IMR-90 (cell line): ENCODE data around the gene MARK2. TPM values are rescaled to one million over a fixed set of nuclear protein-coding genes. Genes with fewer than 3 reads are reported as not detected.

Experiments
- ATAC-seq: fragments of 200-7000 bp; cut with Tn5 transposase; 2 replicates; pipeline ENCODE4 v1.9.1; 2020; ENCODE audit warnings: low read depth, mild to moderate bottlenecking, moderate library complexity
- BruUV-seq: library from RNA; stranded (reverse); fragments of 400-500 nt; replicated peaks from 2 replicates; lab custom pipeline; 2021; lab: Mats Ljungman, UMichigan
- CTCF ChIA-PET: fragments of 300-600 bp; formaldehyde crosslinking; extraction: SDS; loops from one replicate; lab custom pipeline; 2021; ENCODE audit warnings: antibody characterized with exemption; lab: Yijun Ruan, JAX
- POLR2A ChIA-PET: fragments of 300-600 bp; sonication (Branson Sonifier 250); formaldehyde crosslinking; loops from one replicate; lab custom pipeline; 2022; ENCODE audit warnings: antibody characterized with exemption; ENCODE audit not compliant: unreplicated experiment; lab: Charles Lee
- DNase-seq: peaks from one replicate; pipeline ENCODE4 v3.0.0; 2013
- H2AFZ ChIP-seq: replicated peaks from 2 replicates; pipeline ENCODE3; 2013; ENCODE audit warnings: low read length, mild to moderate bottlenecking; ENCODE audit not compliant: poor library complexity
- H2AK5ac ChIP-seq: 2 replicates; pipeline ENCODE4 v1.6.1; 2013; ENCODE audit warnings: low read depth, low read length, inconsistent platforms
- H2AK9ac ChIP-seq: replicated peaks from 2 replicates; pipeline ENCODE3; 2013; ENCODE audit warnings: mild to moderate bottlenecking, low read depth, low read length, moderate library complexity; ENCODE audit not compliant: poor library complexity
- H2BK120ac ChIP-seq: 2 replicates; pipeline ENCODE4 v1.6.1; 2013; ENCODE audit warnings: low read depth, low read length, inconsistent platforms
- H2BK15ac ChIP-seq: 3 replicates; pipeline ENCODE4 v1.6.1; 2013; ENCODE audit warnings: low read depth, low read length, inconsistent platforms
- H2BK20ac ChIP-seq: 2 replicates; pipeline ENCODE4 v1.6.1; 2013; ENCODE audit warnings: low read depth, mild to moderate bottlenecking, inconsistent platforms, low read length, moderate library complexity
- H2BK5ac ChIP-seq: 2 replicates; pipeline ENCODE4 v1.6.1; 2013; ENCODE audit warnings: mild to moderate bottlenecking, low read depth, low read length, inconsistent platforms; ENCODE audit not compliant: poor library complexity, severe bottlenecking
- H3K14ac ChIP-seq: replicated peaks from 2 replicates; pipeline ENCODE4 v1.6.1; 2013; ENCODE audit warnings: low read depth, low read length, inconsistent platforms
- H3K18ac ChIP-seq: 2 replicates; pipeline ENCODE4 v1.6.1; 2013; ENCODE audit warnings: low read depth, low read length, control low read depth
- H3K23ac ChIP-seq: 2 replicates; pipeline ENCODE4 v1.6.1; 2013; ENCODE audit warnings: low read depth, low read length, inconsistent platforms
- H3K27ac ChIP-seq: 2 replicates; pipeline ENCODE4 v1.5.1; 2013; ENCODE audit warnings: mild to moderate bottlenecking, control low read depth, low read length; ENCODE audit not compliant: insufficient read depth
- H3K27me3 ChIP-seq: 2 replicates; pipeline ENCODE4 v1.6.1; 2013; ENCODE audit warnings: low read length; ENCODE audit not compliant: control insufficient read depth, insufficient read depth
- H3K36me3 ChIP-seq: 2 replicates; pipeline ENCODE4 v1.6.1; 2013; ENCODE audit warnings: low read length, mixed read lengths; ENCODE audit not compliant: control insufficient read depth, insufficient read depth
- H3K4ac ChIP-seq: 2 replicates; pipeline ENCODE4 v1.6.1; 2013; ENCODE audit warnings: low read depth, low read length, inconsistent platforms
- H3K4me1 ChIP-seq: 2 replicates; pipeline ENCODE4 v1.6.1; 2013; ENCODE audit warnings: low read length, mixed read lengths; ENCODE audit not compliant: control insufficient read depth, insufficient read depth
- H3K4me2 ChIP-seq: 2 replicates; pipeline ENCODE4 v1.6.1; 2013; ENCODE audit warnings: low read depth, mild to moderate bottlenecking, control low read depth, low read length, moderate library complexity
- H3K4me3 ChIP-seq: 2 replicates; pipeline ENCODE4 v1.5.1; 2013; ENCODE audit warnings: low read depth, mild to moderate bottlenecking, control low read depth, low read length, moderate library complexity; ENCODE audit not compliant: insufficient read depth
- H3K56ac ChIP-seq: 2 replicates; pipeline ENCODE4 v1.6.1; 2013; ENCODE audit warnings: low read length, inconsistent platforms; ENCODE audit not compliant: insufficient read depth; ENCODE audit errors: extremely low read depth
- H3K79me1 ChIP-seq, 2 experiments: 2 replicates each; pipeline ENCODE4 v1.6.1; 2013; ENCODE audit warnings: low read length in 2 of 2, inconsistent platforms in 1 of 2, low read depth in 1 of 2
- H3K9ac ChIP-seq: 2 replicates; pipeline ENCODE4 v1.6.1; 2013; ENCODE audit warnings: low read depth, low read length, control low read depth
- H3K9me1 ChIP-seq: 2 replicates; pipeline ENCODE4 v1.6.1; 2013; ENCODE audit warnings: low read length, inconsistent platforms; ENCODE audit not compliant: insufficient read depth
- H3K9me3 ChIP-seq: 2 replicates; pipeline ENCODE4 v1.6.1; 2013; ENCODE audit warnings: low read length; ENCODE audit not compliant: control insufficient read depth, insufficient read depth
- H4K20me1 ChIP-seq: 2 replicates; pipeline ENCODE4 v1.6.1; 2013; ENCODE audit warnings: low read length, inconsistent platforms; ENCODE audit not compliant: insufficient read depth
- H4K5ac ChIP-seq: 2 replicates; pipeline ENCODE4 v1.6.1; 2013; ENCODE audit warnings: mild to moderate bottlenecking, low read depth, low read length, control low read depth
- H4K8ac ChIP-seq, 2 experiments: 2 replicates each; pipeline ENCODE4 v1.6.1; 2013; ENCODE audit warnings: low read depth in 2 of 2, low read length in 2 of 2, control low read depth in 1 of 2, inconsistent platforms in 1 of 2
- H4K91ac ChIP-seq: 2 replicates; pipeline ENCODE4 v1.6.1; 2013; ENCODE audit warnings: low read depth, low read length, inconsistent platforms; ENCODE audit not compliant: insufficient read depth
- BHLHE40 ChIP-seq: fragments of 150-350 bp; IDR thresholded peaks from 2 replicates; pipeline ENCODE4 v1.6.1; 2016; ENCODE audit warnings: mild to moderate bottlenecking, low read depth, low read length
- CEBPB ChIP-seq: IDR thresholded peaks from 2 replicates; pipeline ENCODE4 v1.6.1; 2012; ENCODE audit warnings: low read depth, low read length, improper control_type of control experiment
- CTCF ChIP-seq: conservative IDR thresholded peaks from 2 replicates; pipeline ENCODE4 v1.5.1; 2012; ENCODE audit warnings: mild to moderate bottlenecking, low read depth, low read length, improper control_type of control experiment
- FOS ChIP-seq: fragments of 150-350 bp; IDR thresholded peaks from 2 replicates; pipeline ENCODE4 v1.6.1; 2016; ENCODE audit warnings: low read depth, low read length
- MAFK ChIP-seq: IDR thresholded peaks from 2 replicates; pipeline ENCODE4 v1.6.1; 2012; ENCODE audit warnings: low read depth, low read length, improper control_type of control experiment
- RCOR1 ChIP-seq: IDR thresholded peaks from 2 replicates; pipeline ENCODE4 v1.6.1; 2012; ENCODE audit warnings: mild to moderate bottlenecking, low read length, improper control_type of control experiment; ENCODE audit not compliant: insufficient replicate concordance
- RFX5 ChIP-seq: IDR thresholded peaks from 2 replicates; pipeline ENCODE4 v1.8.0; 2012; ENCODE audit warnings: low read depth, mild to moderate bottlenecking, low read length, moderate library complexity
- USF2 ChIP-seq: fragments of 150-350 bp; IDR thresholded peaks from 2 replicates; pipeline ENCODE4 v1.6.1; 2017; ENCODE audit warnings: mild to moderate bottlenecking, antibody characterized with exemption, low read length, low read depth
- WGBS, 2 experiments: methylation state at CpG; one replicate each; pipeline versions ENCODE4 v1.1.5 to v1.1.7; 2013; ENCODE audit warnings: missing lambda C conversion rate in 2 of 2; ENCODE audit not compliant: insufficient read length in 1 of 2; ENCODE audit errors: extremely low coverage in 2 of 2; 5-methylcytosine and 5-hydroxymethylcytosine counted together
- dilution Hi-C: fragments of 300-500 bp; cut with HindIII; formaldehyde crosslinking; loops from one replicate; pipeline ENCODE4 v1.14.3; 2018; ENCODE audit warnings: low sequenced_read_pairs; ENCODE audit not compliant: unreplicated experiment
- in situ Hi-C: fragments of 300-500 bp; cut with MboI; formaldehyde crosslinking; loops from 3 replicates; pipeline ENCODE4 v1.14.3; 2019; ENCODE audit warnings: low sequenced_read_pairs, inconsistent platforms, mixed read lengths
- intact Hi-C: fragments of 100-400 bp; cut with micrococcal nuclease; formaldehyde crosslinking; loops from 2 replicates; pipeline ENCODE4 v1.10.0; 2022
- polyA plus RNA-seq, 3 experiments: library from polyadenylated mRNA; depleted of rRNA; stranded (reverse); fragments of >200 nt; gene quantifications; 2 replicates each; pipeline ENCODE4 v1.2.3, GENCODE V29; 2012; ENCODE audit warnings: low replicate concordance in 1 of 3
- total RNA-seq: library from RNA; depleted of rRNA; stranded (reverse); fragments of >200 nt; gene quantifications from 2 replicates; pipeline ENCODE4 v1.2.3, GENCODE V29; 2012

MARK2 gene
- total and polyA plus RNA-seq, 2 of the 4 experiments (the other 2 are of a cell fraction), result 6.6 to 17.3 TPM

- Histone ChIP-seq H3K4me1 (no peaks in the 10 kb centered on the region), H4K91ac (no peak overlapping the region), H3K79me1 (peaks cover 20 to 33% of the 10 kb centered on the region in 2 experiments), H3K14ac (no peak overlapping the region), H4K5ac (no peak overlapping the region), H2BK20ac (peak overlapping the region; percentile 37; the same call in 1 of the 2 replicates), H2AK5ac (no peak overlapping the region), H3K27ac (no peak overlapping the region; the same call in 1 of the 2 replicates), H4K8ac (peak overlapping the region in 1 of 2 experiments; percentile 6; a peak in 3 of 4 replicates), H2BK120ac (no peak overlapping the region), H3K9me1 (no peaks in the 10 kb centered on the region), H3K23ac (no peak overlapping the region), H3K4me3 (peak overlapping the region; percentile 90), H3K9ac (no peak overlapping the region), H4K20me1 (peaks cover 3% of the 10 kb centered on the region; the same call in 1 of the 2 replicates), H2AK9ac (peak overlapping the region; percentile 37), H2BK15ac (no peak overlapping the region), H3K4me2 (peak overlapping the region; percentile 84), H3K36me3 (no peaks in the 10 kb centered on the region), H3K27me3 (no peaks in the 10 kb centered on the region), H2BK5ac (no peak overlapping the region), H2AFZ (peak overlapping the region; percentile 98), H3K18ac (no peak overlapping the region), H3K4ac (no peak overlapping the region), H3K56ac (no peak overlapping the region), H3K9me3 (no peaks in the 10 kb centered on the region)
- ChIA-PET CTCF (no interaction called here), POLR2A (no interaction called here)
- DNase-seq (no peak), ATAC-seq (no peak)
- in situ Hi-C loops, result loop anchor here (25.0 kb wide), 1 partner anchor 451 kb away; the partner anchor contains the start of gene PLAAT5
- dilution Hi-C loops, result no loop called here
- intact Hi-C loops, result loop anchor here (2.0 kb wide), 1 partner anchor 21 kb away; the partner anchor contains the start of gene RCOR2
- BruUV-seq, result no TSS peak
- no peak for TF ChIP-seq MAFK
- peak; percentile 53; the same call in 1 of the 2 replicates for TF ChIP-seq BHLHE40
- peak; percentile 57 for TF ChIP-seq USF2
- TF ChIP-seq FOS, result no peak
- no peak for TF ChIP-seq RFX5
- TF ChIP-seq CEBPB, result no peak
- TF ChIP-seq CTCF, result no peak
- TF ChIP-seq RCOR1, result no peak
- 47% methylated on average over 13 of the region's 30 CpGs; no CpG with 5 or more reads in 1 of the 2 experiments for WGBS, 2 experiments
Measured at GRCh38 chr11:63937713-63938478, 99.0 kb downstream of the MARK2 start.
